ENCODE measurements around the gene TNFRSF12A.

TNFRSF12A gene

GRCh38 chr16:3027489-3027795 lies 7.3 kb downstream of the TNFRSF12A start:
- no peak for DNase-seq

GRCh38 chr16:3027983-3028715 lies 8.0 kb downstream of the TNFRSF12A start:
- peak; percentile 83 for DNase-seq

- DNase-seq: no peak
Observed at GRCh38 chr16:3028716-3029319, 8.7 kb downstream of the TNFRSF12A start.

GRCh38 chr16:3029491-3030221 lies 9.5 kb downstream of the TNFRSF12A start:
- DNase-seq: peak; percentile 40

GRCh38 chr16:3030222-3031212 lies 10.3 kb downstream of the TNFRSF12A start:
- no peak for DNase-seq

GRCh38 chr16:3032624-3033023 lies 12.5 kb downstream of the TNFRSF12A start:
- peak; percentile 56 for DNase-seq

GRCh38 chr16:3035289-3035971 lies 15.3 kb downstream of the TNFRSF12A start:
- DNase-seq: no peak

- no peak for DNase-seq
Observed at GRCh38 chr16:3035972-3036725, 16.0 kb downstream of the TNFRSF12A start.

- no peak for DNase-seq
Observed at GRCh38 chr16:3036726-3037315, 16.7 kb downstream of the TNFRSF12A start, which contains the start of gene BICDL2. Gene BICDL2 (minus strand): TSS chr16:3036944. CDS start chr16:3035496, 1,448 bp downstream.

GRCh38 chr16:3038256-3038655 lies 18.1 kb downstream of the TNFRSF12A start:
- DNase-seq: no peak

GRCh38 chr16:3038896-3039295 lies 18.7 kb downstream of the TNFRSF12A start:
- no peak for DNase-seq

- DNase-seq: no peak
Observed at GRCh38 chr16:3042376-3042775, 22.2 kb downstream of the TNFRSF12A start.

GRCh38 chr16:3044708-3045107 lies 24.5 kb downstream of the TNFRSF12A start:
- DNase-seq: no peak

GRCh38 chr16:3045758-3046640 lies 25.8 kb downstream of the TNFRSF12A start, which contains the start of gene MMP25:
Gene MMP25 (plus strand): TSS chr16:3046561. CDS start chr16:3046918, 357 bp downstream.
- DNase-seq: peak; percentile 70

- no peak for DNase-seq
Observed at GRCh38 chr16:3046641-3047386, 26.6 kb downstream of the TNFRSF12A start.

- no peak for DNase-seq
Observed at GRCh38 chr16:3047387-3047720, 27.2 kb downstream of the TNFRSF12A start.

- no peak for DNase-seq
Observed at GRCh38 chr16:3049921-3050481, 29.8 kb downstream of the TNFRSF12A start.

- DNase-seq: no peak
Observed at GRCh38 chr16:3050487-3050886, 30.3 kb downstream of the TNFRSF12A start.

GRCh38 chr16:3051009-3051408 lies 30.8 kb downstream of the TNFRSF12A start:
- no peak for DNase-seq
